HG03060 (cell line): Measurements from ENCODE around the gene CHD9.

Experiments used
- ATAC-seq: cut with Tn5 transposase; IDR thresholded peaks from one replicate; pipeline ENCODE4 v1.9.1; 2021; ENCODE audit warnings: low read depth, moderate number of reproducible peaks; ENCODE audit not compliant: unreplicated experiment

CHD9 gene

GRCh38 chr16:53090591-53091411 is 36.0 kb downstream of the CHD9 start:
- ATAC-seq: no peak

- peak; percentile 48 for ATAC-seq
Measured at GRCh38 chr16:53091466-53092211, 36.8 kb downstream of the CHD9 start.

- no peak for ATAC-seq
Measured at GRCh38 chr16:53092284-53092683, 37.5 kb downstream of the CHD9 start.

- ATAC-seq: no peak
Measured at GRCh38 chr16:53093162-53093744, 38.5 kb downstream of the CHD9 start.

GRCh38 chr16:53094013-53094630 is 39.3 kb downstream of the CHD9 start:
- peak; percentile 34 for ATAC-seq

- ATAC-seq: no peak
Measured at GRCh38 chr16:53097190-53097589, 42.4 kb downstream of the CHD9 start.

- ATAC-seq: peak; percentile 40
Measured at GRCh38 chr16:53098526-53099317, 43.9 kb downstream of the CHD9 start.

- ATAC-seq: peak; percentile 33
Measured at GRCh38 chr16:53099318-53100130, 44.7 kb downstream of the CHD9 start.

- ATAC-seq: no peak
Measured at GRCh38 chr16:53100131-53100748, 45.4 kb downstream of the CHD9 start.

- ATAC-seq: no peak
Measured at GRCh38 chr16:53100889-53101288, 46.1 kb downstream of the CHD9 start.

GRCh38 chr16:53103811-53104210 is 49.0 kb downstream of the CHD9 start:
- no peak for ATAC-seq

- ATAC-seq: no peak
Measured at GRCh38 chr16:53105565-53105964, 50.8 kb downstream of the CHD9 start.

GRCh38 chr16:53111078-53111791 is 56.4 kb downstream of the CHD9 start:
- ATAC-seq: no peak

- no peak for ATAC-seq
Measured at GRCh38 chr16:53112015-53112414, 57.2 kb downstream of the CHD9 start.

GRCh38 chr16:53115047-53115446 is 60.3 kb downstream of the CHD9 start:
- ATAC-seq: no peak

- no peak for ATAC-seq
Measured at GRCh38 chr16:53115773-53116172, 61.0 kb downstream of the CHD9 start.

- no peak for ATAC-seq
Measured at GRCh38 chr16:53121043-53121620, 66.3 kb downstream of the CHD9 start.

- no peak for ATAC-seq
Measured at GRCh38 chr16:53121661-53122060, 66.9 kb downstream of the CHD9 start.
